Keratinocyte (primary cell): ENCODE measurements around the gene PTPN14. TPM values are rescaled to one million over a fixed set of nuclear protein-coding genes. Genes with fewer than 3 reads are reported as not detected.

Source experiments
- DNase-seq: peaks from one replicate; pipeline ENCODE4 v3.0.0-alpha.2; 2011; ENCODE audit warnings: low read depth, missing footprints, low spot score
- FAIRE-seq: peaks from 2 replicates; lab custom pipeline; 2011; peaks lifted over from hg19 to GRCh38; lab: Jason Lieb, UNC
- H2AFZ ChIP-seq: 2 replicates; pipeline ENCODE4 v1.6.0; 2012; ENCODE audit warnings: low read length, control low read depth, inconsistent platforms; ENCODE audit not compliant: control insufficient read depth
- H3K27ac ChIP-seq: 2 replicates; pipeline ENCODE4 v1.5.1; 2011; ENCODE audit warnings: low read length; ENCODE audit not compliant: control insufficient read depth, insufficient read depth
- H3K27me3 ChIP-seq: 3 replicates; pipeline ENCODE4 v1.6.0; 2011; ENCODE audit warnings: low read length; ENCODE audit not compliant: control insufficient read depth, insufficient read depth; ENCODE audit errors: extremely low read depth
- H3K36me3 ChIP-seq, 2 experiments: 2 replicates in 1 of 2; 3 replicates in 1 of 2; pipeline ENCODE4 v1.5.1; 2011; ENCODE audit warnings: low read length in 2 of 2, mild to moderate bottlenecking in 1 of 2; ENCODE audit not compliant: control insufficient read depth in 2 of 2, insufficient read depth in 2 of 2; ENCODE audit errors: extremely low read depth in 1 of 2
- H3K4me1 ChIP-seq: 3 replicates; pipeline ENCODE4 v1.5.1; 2011; ENCODE audit warnings: low read length; ENCODE audit not compliant: control insufficient read depth, insufficient read depth; ENCODE audit errors: extremely low read depth
- H3K4me2 ChIP-seq: 3 replicates; pipeline ENCODE4 v1.6.0; 2011; ENCODE audit warnings: low read depth, low read length; ENCODE audit not compliant: control insufficient read depth, insufficient read depth; ENCODE audit errors: extremely low read depth
- H3K4me3 ChIP-seq, 3 experiments: fragments of 200-600 bp in 1 of 3; sonication (generic) in 1 of 3; 2 replicates in 2 of 3; 3 replicates in 1 of 3; pipeline ENCODE4 v1.5.1; 2011 to 2016; ENCODE audit warnings: low read length in 3 of 3, mild to moderate bottlenecking in 3 of 3, control low read depth in 2 of 3, inconsistent platforms in 1 of 3, low read depth in 1 of 3, mixed read lengths in 1 of 3, mixed run types in 1 of 3, moderate library complexity in 1 of 3; ENCODE audit not compliant: control insufficient read depth in 2 of 3, insufficient read depth in 2 of 3; ENCODE audit errors: extremely low read depth in 1 of 3
- H3K79me2 ChIP-seq: 2 replicates; pipeline ENCODE4 v1.6.0; 2012; ENCODE audit warnings: low read length; ENCODE audit not compliant: control insufficient read depth, insufficient read depth
- H3K9ac ChIP-seq: 3 replicates; pipeline ENCODE4 v1.6.0; 2011; ENCODE audit warnings: low read length; ENCODE audit not compliant: control insufficient read depth, insufficient read depth; ENCODE audit errors: extremely low read depth
- H3K9me1 ChIP-seq: 3 replicates; pipeline ENCODE4 v1.6.0; 2011; ENCODE audit warnings: low read length; ENCODE audit not compliant: control insufficient read depth, insufficient read depth; ENCODE audit errors: extremely low read depth
- H3K9me3 ChIP-seq: 2 replicates; pipeline ENCODE4 v1.5.1; 2012; ENCODE audit warnings: low read depth, low read length; ENCODE audit not compliant: control insufficient read depth
- H4K20me1 ChIP-seq: 3 replicates; pipeline ENCODE4 v1.6.0; 2011; ENCODE audit warnings: low read length; ENCODE audit not compliant: control insufficient read depth, insufficient read depth; ENCODE audit errors: extremely low read depth
- CTCF ChIP-seq, 3 experiments: IDR thresholded peaks in 1 of 3; conservative IDR thresholded peaks in 1 of 3; optimal IDR thresholded peaks in 1 of 3; 2 replicates in 2 of 3; 3 replicates in 1 of 3; pipeline versions ENCODE3 to v1.5.1; 2011; ENCODE audit warnings: low read length in 3 of 3, mild to moderate bottlenecking in 3 of 3, moderate library complexity in 2 of 3, control low read depth in 1 of 3, inconsistent platforms in 1 of 3; ENCODE audit not compliant: insufficient read depth in 2 of 3; ENCODE audit errors: extremely low read depth in 1 of 3
- EZH2 ChIP-seq: IDR thresholded peaks from one replicate; pipeline ENCODE4 v1.6.1; 2012; ENCODE audit warnings: inconsistent platforms, mild to moderate bottlenecking, low read length, moderate library complexity
- dilution Hi-C: fragments of 300-500 bp; cut with MboI; formaldehyde crosslinking; loops from one replicate; pipeline ENCODE4 v1.7.0; 2020; ENCODE audit warnings: low sequenced_read_pairs; ENCODE audit not compliant: extremely low pct_ligation_motif_present
- polyA plus RNA-seq, 5 experiments: library from polyadenylated mRNA; depleted of rRNA in 3 of 5; stranded (reverse) in 3 of 5; stranded (forward) in 1 of 5; unstranded in 1 of 5; fragments of >200 nt; gene quantifications; 1 replicate in 1 of 5; 2 replicates in 3 of 5; 3 replicates in 1 of 5; pipeline versions ENCODE4 v1.2.1 to v1.2.3, GENCODE V29; 2011 to 2012; ENCODE audit warnings: missing spikeins in 2 of 5, low read depth in 1 of 5, low replicate concordance in 1 of 5

The PTPN14 gene
- polyA plus RNA-seq, 1 donor (not counting 4 experiments of a cell fraction or from before 2014, with no cell fraction given): 29.9 TPM

- Histone ChIP-seq H3K9me1 (no peaks in the 10 kb centered on the region), H3K4me3 (peak overlapping the region in 1 of 3 experiments; percentile 12), H3K9ac (peak overlapping the region; percentile 24), H3K27me3 (no peaks in the 10 kb centered on the region), H3K4me1 (peaks cover 41% of the 10 kb centered on the region), H3K9me3 (no peaks in the 10 kb centered on the region), H4K20me1 (no peaks in the 10 kb centered on the region), H3K4me2 (peak overlapping the region; percentile 43), H3K36me3 (peaks cover 3 to 11% of the 10 kb centered on the region in 2 experiments), H2AFZ (no peak overlapping the region), H3K27ac (peak overlapping the region; percentile 49), H3K79me2 (no peaks in the 10 kb centered on the region)
- no peak for FAIRE-seq
- TF ChIP-seq CTCF (optimal IDR thresholded peaks at IDR 0.05 in 1 of 3, IDR thresholded peaks at IDR 0.05 in 1 of 3, conservative IDR thresholded peaks at IDR 0.05 in 1 of 3; ENCODE audit: extremely low read depth in 1 of 3, insufficient read depth in 2 of 3, low read length in 3 of 3) (no peak), EZH2 (no peak)
- DNase-seq: no peak
- dilution Hi-C loops: no loop called here
These were observed 221.8 kb downstream of the PTPN14 start for GRCh38 chr1:214329470-214330220.

- Histone ChIP-seq H3K4me2 (peak overlapping the region; percentile 23), H3K4me3 (no peak overlapping the region), H3K27ac (no peak overlapping the region), H3K36me3 (peaks cover 1 to 8% of the 10 kb centered on the region in 2 experiments), H3K9ac (peak overlapping the region; percentile 32), H4K20me1 (no peaks in the 10 kb centered on the region), H3K4me1 (peaks cover 41% of the 10 kb centered on the region), H3K9me1 (no peaks in the 10 kb centered on the region), H3K9me3 (no peaks in the 10 kb centered on the region), H2AFZ (no peak overlapping the region), H3K79me2 (no peaks in the 10 kb centered on the region), H3K27me3 (no peaks in the 10 kb centered on the region)
- TF ChIP-seq CTCF (optimal IDR thresholded peaks at IDR 0.05 in 1 of 3, IDR thresholded peaks at IDR 0.05 in 1 of 3, conservative IDR thresholded peaks at IDR 0.05 in 1 of 3; ENCODE audit: extremely low read depth in 1 of 3, insufficient read depth in 2 of 3, low read length in 3 of 3) (peak; percentile 93 to 96 (median 95)), EZH2 (no peak)
- FAIRE-seq: peak; percentile 97
- dilution Hi-C loops: no loop called here
- DNase-seq: peak; percentile 28
These were observed 222.5 kb downstream of the PTPN14 start for GRCh38 chr1:214328770-214329469.
